COLO668 (cell line): ENCODE measurements around the gene CAST.

Source experiments
- DNase-seq: peaks from one replicate; lab custom pipeline; 2025; ENCODE audit not compliant: unreplicated experiment; lab: John Stamatoyannopoulos, UW

CAST gene

GRCh38 chr5:96671441-96671840, 9.3 kb downstream of the CAST start:
- DNase-seq: no peak

GRCh38 chr5:96673127-96673526, 11.0 kb downstream of the CAST start:
- no peak for DNase-seq

- DNase-seq: no peak
These were observed 13.7 kb downstream of the CAST start for GRCh38 chr5:96675882-96676281.

- no peak for DNase-seq
These were observed 15.3 kb downstream of the CAST start for GRCh38 chr5:96677496-96677895.

DNA sequence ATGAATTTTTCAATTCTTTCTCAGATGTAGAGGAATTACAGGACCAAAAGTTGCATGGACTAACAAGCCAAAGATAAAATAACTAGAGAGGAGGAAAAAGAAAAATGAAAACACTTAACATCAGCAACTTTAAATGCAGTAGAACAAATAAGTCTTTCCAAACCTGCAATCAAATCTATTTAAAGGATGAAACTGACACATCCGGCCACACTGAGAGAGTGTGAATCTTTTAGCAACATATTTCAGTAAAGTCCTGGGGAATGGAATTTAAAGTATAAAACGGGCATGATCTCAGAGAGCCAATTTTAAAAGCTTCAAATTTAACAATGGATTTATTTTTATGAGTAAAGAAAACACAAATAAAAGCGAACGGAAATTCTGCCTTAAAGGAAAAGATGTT, 17.1 kb downstream of the CAST start:
- DNase-seq: no peak

- no peak for DNase-seq
These were observed 18.7 kb downstream of the CAST start for GRCh38 chr5:96680759-96681470.

DNA sequence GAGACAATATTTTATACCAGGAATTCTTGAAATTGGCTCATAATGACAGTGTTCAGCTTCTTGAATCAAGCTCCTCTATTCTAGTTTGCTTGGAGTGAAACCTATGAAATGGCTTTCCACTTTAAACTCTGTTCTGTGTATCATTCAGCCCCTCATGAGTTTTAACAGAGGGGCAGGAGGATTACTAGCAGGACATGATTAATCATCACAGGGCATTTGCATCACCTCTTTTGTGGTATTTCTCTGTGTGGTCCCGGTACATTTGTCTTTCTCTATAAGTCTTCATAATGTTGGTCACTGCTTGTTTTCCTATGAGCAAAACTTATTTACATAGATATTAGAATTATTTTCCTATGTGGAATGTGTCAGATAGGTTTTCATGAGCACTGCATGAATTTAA, 21.2 kb downstream of the CAST start:
- DNase-seq: no peak

GRCh38 chr5:96683810-96684209, 21.6 kb downstream of the CAST start:
- DNase-seq: no peak

DNA sequence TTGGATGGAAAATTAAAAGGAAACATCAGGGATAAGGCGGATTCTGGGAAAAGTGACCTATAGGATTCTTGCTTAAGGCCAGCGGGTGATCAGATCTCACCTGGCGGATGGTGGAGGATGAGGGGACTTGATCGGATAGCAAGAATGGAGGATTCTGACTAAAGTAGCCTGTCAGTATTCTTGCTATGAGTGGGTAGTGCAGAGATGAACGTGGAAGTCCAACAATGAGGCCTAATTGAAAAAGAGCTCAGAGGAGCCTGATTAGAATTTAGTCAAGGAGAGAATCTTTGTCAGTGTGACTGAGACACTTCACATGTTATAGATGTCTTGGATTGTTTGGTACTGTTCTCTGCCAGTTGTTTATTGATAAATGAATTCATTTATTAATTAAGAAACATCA, 24.9 kb downstream of the CAST start:
- no peak for DNase-seq

- DNase-seq: no peak
These were observed 25.8 kb downstream of the CAST start for GRCh38 chr5:96687812-96688453.

GRCh38 chr5:96690861-96691260, 28.7 kb downstream of the CAST start:
- DNase-seq: no peak

GRCh38 chr5:96691503-96692303, 29.5 kb downstream of the CAST start:
- no peak for DNase-seq

DNA sequence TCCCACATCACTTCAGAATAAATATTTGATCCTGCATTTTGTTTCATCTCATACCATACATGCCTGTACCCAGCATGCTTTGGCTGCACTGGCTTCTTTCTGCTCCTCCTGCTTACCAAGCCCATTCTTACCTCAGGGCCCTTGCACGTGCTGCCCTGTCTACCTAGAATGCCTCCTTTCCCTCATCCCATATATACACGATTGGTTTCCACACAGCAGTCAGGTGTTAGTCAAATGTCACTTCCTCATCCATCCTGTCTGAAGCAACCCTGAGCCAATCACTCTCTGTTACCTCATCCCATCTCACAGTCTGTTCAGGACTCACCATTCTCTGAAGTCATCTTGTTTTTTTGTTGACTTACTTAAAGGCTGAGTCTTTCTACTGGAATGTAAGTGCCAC, 30.3 kb downstream of the CAST start:
- DNase-seq: no peak

DNA sequence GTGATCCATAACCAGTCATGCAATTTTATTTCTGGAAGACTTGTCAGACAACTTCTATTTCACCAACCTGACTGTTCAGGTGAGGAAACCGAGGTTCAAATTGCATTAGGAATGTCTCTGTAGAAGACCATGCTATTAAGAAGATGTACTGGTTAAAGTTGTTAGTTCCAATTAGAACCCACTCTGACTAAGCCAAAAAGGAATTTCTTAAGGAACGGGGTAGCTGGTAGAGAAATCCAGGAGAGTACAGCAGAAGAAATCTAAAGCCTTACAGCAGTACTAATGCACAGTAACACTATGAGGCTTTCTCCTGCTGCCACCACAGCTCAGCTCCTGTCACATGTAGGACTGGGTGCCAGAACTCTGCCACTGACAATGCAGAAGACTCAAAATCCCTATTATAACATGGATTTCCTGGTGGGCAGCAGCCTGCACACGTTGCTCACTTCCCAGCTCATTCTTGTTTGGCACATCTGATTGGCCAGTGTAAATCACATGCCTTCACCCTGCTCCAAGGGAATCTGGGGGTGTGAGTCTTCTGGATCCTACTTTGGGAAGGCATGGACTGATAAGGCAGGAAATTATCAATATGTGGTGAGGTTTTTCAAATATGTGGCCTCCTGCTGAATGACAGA, 37.1 kb downstream of the CAST start:
- DNase-seq: no peak

DNA sequence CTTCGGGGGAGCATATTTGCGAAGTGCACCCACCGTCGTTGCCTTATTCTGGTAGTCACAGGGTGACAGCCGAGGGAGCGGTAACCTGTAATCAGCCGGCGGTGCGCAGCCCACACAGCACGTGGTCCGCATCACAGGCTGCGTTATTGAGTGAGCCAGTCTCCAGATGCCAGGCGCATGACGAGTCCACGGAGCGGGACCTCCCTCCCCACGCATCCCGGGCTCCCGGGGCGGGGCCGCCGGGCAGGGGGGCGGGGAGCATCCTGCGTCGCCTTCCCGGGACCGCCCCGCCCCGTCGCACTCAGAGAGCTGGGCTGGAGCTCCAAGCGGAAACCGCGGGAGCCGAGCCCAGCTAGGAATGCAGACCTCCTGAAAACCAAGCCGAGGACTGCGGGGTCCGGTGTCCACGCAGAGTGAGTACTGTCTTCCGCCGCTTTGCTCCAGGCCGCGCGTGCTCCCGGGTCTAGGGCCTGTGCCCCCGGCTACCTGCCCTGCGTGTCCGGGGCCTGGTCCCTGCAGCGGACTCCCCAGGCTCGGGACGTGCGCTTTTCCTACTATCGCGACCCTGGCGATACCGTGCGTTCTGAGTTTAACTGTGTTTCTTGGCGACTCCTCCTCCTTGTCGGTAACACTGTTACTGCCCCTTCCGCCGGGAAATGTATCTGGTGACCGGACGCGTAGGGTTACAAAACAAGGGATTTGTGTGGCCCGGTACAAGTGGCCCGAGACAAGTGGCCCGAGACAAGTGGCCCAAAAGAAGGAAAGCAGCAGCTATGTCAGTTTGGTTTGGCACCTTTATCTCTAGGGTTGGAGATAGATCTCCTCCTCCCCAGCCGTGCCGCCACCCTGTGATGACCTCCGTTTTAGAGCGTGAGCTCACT, 40.6 kb downstream of the CAST start:
- peak; percentile 75 for DNase-seq

DNA sequence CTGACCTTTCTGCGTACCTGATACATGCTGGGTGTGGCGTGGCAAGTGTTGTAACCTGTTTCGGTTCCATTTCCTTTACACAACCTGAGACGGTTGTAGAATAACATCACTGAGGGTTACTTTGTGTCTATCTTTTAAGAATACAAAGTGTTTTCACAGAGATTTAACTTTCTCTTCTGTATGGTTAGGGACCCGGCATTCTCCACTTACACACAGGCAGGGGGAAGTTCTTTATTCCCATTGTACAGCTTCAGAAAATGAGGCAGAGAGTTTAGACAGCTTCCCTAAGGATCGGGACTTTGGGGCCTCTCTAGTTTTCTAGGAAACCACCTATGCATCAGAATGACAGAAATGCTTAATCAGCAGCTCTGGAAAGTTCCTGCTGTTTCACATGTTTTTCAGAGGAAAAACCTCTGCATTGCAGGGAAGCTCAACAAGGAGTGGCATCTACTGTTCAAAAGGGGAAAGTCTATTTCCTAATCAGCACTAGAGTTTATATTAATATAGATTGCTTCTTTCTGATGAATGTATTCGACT, 41.3 kb downstream of the CAST start:
- DNase-seq: no peak

GRCh38 chr5:96703995-96704394, 41.8 kb downstream of the CAST start:
- DNase-seq: no peak

DNA sequence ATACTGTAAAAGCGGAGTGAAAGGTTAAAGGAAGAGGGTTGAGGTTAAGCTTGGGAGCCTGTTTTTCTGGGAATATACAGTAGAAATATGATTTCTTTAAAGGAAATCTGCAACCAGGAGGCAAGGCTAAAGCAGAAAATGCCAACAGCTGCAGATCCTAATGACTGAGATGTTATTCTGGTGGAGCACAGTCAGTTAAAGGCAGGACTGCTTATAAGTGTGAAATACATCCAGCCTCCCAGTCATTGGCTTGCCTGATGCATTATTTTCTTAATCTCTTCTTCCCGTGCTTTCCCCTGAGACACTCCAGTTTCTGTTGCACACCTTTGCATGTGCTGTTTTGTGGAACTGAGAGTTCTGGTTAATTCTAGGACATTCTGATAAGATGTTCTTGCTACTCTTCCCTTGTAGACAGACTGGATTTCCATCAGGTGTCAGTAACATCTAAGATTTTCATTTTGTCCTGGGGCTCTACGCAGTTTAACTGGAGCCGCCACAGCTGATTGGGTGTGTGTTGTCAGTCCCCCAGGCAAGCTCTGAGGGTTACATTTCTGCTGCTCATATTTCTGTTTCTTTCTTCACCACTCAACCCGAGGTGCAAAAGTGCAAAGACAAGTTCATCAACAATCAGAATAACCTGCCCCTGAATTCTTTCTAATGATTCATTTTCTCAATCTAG, 44.4 kb downstream of the CAST start:
- DNase-seq: no peak

GRCh38 chr5:96708600-96708999, 46.4 kb downstream of the CAST start:
- DNase-seq: no peak
